IPS-18c (cell line): ENCODE results near the gene BAHCC1.

Experiments
- H3K4me3 ChIP-seq: 2 replicates; pipeline ENCODE4 v1.7.0; 2013; ENCODE audit warnings: low read depth, mild to moderate bottlenecking, low read length, moderate library complexity; ENCODE audit not compliant: insufficient read depth
- H3K9me3 ChIP-seq: one replicate; pipeline ENCODE4 v1.6.1; 2013; ENCODE audit warnings: mild to moderate bottlenecking, low read length, moderate library complexity; ENCODE audit not compliant: control insufficient read depth, insufficient read depth

BAHCC1 gene

DNA sequence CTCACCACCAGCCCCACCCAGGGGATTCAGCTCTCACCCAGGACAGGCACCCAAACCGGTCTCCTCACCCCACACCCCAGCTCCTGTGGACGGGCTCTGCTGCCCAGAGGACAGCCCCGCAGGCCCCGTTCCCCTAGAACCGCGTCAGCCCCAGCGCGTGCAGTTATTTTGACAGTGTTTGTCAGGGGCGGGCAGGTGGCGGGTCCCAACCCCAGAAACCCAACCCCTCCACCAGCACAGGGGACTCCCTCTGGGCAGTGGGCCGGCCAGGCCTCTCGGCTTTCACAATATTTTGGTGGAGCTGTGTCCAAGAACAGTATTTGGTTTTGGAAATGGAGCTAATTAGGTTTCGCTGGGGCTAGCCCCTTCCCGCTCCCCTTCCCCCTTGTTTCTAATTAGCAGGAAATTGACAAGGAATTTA lies 44.8 kb downstream of the BAHCC1 start:
- H3K4me3 ChIP-seq: no peak overlapping the region
- H3K9me3 ChIP-seq: no peaks in the 10 kb centered on the region

DNA sequence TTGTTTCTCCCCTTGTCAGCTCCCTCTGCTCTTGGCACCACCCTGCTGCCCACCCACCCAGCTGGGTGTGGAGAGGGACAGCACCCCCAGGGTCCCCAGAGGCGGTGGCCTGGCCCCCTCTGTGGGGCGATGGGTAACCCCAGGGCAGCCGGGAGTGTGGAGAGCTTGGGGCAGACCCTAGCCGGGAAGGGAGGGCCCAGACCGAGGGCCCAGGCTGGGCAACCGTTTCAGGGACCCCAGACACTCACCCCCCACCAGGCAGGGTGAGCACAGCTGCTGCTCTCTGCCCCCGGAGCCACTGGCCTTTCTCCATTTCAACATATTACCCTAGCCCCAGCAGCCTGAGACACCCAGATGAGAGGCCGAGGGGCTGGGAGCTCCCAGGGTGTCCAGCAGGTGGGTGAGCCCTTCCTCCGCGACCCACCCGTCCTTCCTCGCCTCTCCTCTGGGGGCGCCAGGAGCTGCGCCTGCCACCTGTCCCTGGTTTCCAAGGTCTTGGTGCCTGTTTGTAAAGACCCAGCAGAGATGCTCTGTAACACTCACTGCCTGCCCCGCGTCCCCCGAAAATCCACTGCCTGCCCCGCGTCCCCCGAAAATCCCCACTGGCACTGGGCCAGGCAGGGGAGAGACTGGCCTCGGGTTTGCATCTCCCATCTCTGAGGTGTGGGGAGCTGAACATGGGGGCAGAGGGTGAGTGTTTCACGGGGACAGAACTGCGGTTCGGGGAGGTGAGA lies 45.4 kb downstream of the BAHCC1 start:
- no peak overlapping the region for H3K4me3 ChIP-seq
- H3K9me3 ChIP-seq: no peaks in the 10 kb centered on the region

DNA sequence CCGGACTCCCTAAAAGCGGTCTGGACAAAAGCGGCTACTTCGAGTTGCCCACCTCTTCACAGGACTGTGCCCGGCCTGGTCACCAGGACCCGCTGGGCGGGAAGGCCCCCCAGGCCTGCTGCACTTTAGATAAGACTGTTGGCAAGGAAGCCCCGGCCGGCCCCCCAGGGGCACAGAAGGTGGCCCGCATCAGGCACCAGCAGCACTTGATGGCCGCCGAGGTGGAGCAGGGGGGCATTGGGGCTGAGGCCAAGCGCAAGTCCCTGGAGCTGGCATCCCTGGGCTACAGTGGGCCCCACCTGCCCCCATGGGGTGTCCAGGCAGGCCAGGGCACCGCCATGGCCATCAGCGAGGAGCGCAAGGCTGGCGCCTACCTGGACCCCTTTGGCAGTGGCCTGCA lies 47.5 kb downstream of the BAHCC1 start:
- no peak overlapping the region for H3K4me3 ChIP-seq
- no peaks in the 10 kb centered on the region for H3K9me3 ChIP-seq

DNA sequence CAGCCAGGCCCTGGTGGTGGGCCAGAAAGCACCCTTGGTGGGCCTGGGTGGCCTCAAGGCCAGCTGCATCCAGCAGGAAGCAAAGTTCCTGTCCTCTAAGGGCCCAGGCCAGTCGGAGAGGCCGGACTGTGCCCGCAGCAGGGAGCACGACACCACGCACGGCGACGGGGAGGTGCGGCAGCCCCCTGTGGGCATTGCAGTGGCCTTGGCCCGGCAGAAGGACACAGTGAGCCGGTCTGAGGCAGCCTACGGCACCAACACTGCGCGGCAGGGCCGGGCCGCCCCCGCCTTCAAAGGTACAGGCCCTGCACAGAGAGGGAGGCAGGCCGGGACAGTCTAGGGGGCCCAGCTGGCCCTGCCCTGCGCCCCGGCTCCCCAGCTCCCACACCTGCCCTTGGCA lies 48.0 kb downstream of the BAHCC1 start:
- H3K4me3 ChIP-seq: no peak overlapping the region
- H3K9me3 ChIP-seq: no peaks in the 10 kb centered on the region

- Histone ChIP-seq H3K4me3 (no peak overlapping the region), H3K9me3 (no peaks in the 10 kb centered on the region)
These were observed 49.5 kb downstream of the BAHCC1 start for GRCh38 chr17:81444610-81445339.

GRCh38 chr17:81445642-81446503 lies 50.6 kb downstream of the BAHCC1 start:
- Histone ChIP-seq H3K4me3 (no peak overlapping the region), H3K9me3 (no peaks in the 10 kb centered on the region)

GRCh38 chr17:81447331-81447933 lies 52.2 kb downstream of the BAHCC1 start:
- Histone ChIP-seq H3K4me3 (no peak overlapping the region), H3K9me3 (peaks cover 2% of the 10 kb centered on the region)

- Histone ChIP-seq H3K4me3 (no peak overlapping the region), H3K9me3 (peaks cover 2% of the 10 kb centered on the region)
These were observed 53.2 kb downstream of the BAHCC1 start for GRCh38 chr17:81448442-81448841.

DNA sequence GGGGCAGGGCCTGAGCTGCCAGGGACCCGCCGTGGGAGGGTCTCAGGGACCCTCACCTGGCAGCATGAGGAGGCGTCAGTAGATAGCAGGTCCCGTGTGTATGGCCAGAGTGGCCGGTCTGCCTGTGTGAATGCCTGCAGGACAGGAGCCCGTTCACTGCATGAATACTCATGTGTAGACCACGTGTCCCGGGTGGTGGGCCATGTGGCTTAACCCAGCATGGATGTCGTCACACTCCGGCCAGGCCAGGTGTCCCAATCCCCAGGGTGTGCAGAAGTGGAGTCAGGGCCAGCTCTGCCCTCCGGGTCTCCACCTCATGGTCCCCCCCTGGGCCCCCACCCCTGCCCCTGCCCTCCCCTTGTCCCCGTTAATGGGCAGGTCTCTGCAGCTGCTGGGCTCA lies 53.7 kb downstream of the BAHCC1 start:
- Histone ChIP-seq H3K9me3 (peaks cover 2% of the 10 kb centered on the region), H3K4me3 (no peak overlapping the region)

DNA sequence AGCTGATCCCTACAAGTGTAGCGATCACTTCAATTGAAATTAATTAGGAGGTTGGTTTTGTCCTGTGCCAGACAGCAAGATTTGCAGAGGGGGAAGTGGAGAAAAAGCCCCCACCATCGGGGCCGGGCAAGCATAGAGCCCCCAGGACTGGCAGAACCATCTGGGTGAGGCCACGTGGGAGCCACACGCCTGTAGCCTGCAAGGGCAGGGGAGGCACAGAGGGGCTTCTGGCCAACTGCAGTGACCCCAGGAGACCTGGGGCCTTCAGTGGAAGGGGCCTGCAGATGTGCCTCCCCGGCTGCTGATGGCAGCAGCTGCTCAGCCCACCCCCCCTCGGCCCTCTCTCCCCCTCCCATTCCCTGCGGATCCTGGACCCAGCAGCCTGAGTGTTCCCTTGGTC lies 54.1 kb downstream of the BAHCC1 start:
- Histone ChIP-seq H3K9me3 (peaks cover 2% of the 10 kb centered on the region), H3K4me3 (no peak overlapping the region)

- Histone ChIP-seq H3K4me3 (no peak overlapping the region), H3K9me3 (peaks cover 2% of the 10 kb centered on the region)
These were observed 56.6 kb downstream of the BAHCC1 start for GRCh38 chr17:81451823-81452222.

DNA sequence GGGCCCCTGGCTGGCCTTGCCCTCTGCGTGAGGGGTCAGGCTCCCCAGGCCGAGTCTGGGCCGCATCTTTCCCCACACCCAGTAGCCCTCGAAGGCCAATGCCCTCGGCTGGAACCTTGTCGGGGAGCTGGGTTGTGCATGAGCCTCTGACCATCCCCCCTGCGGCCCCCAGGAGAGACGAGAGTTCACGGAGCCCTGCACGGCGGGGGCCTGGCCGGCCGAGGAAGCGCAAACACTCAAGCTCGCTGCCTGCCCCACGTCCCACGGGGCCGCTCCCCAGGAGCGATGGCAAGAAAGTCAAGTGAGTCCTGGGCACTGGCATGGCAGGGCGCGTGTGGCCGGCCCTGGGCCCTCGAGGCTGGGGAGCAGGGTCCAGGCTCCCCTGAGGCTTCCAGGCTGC lies 57.3 kb downstream of the BAHCC1 start:
- H3K4me3 ChIP-seq: no peak overlapping the region
- H3K9me3 ChIP-seq: peaks cover 2% of the 10 kb centered on the region

- Histone ChIP-seq H3K4me3 (no peak overlapping the region), H3K9me3 (peaks cover 2% of the 10 kb centered on the region)
These were observed 57.8 kb downstream of the BAHCC1 start for GRCh38 chr17:81453076-81453475.

DNA sequence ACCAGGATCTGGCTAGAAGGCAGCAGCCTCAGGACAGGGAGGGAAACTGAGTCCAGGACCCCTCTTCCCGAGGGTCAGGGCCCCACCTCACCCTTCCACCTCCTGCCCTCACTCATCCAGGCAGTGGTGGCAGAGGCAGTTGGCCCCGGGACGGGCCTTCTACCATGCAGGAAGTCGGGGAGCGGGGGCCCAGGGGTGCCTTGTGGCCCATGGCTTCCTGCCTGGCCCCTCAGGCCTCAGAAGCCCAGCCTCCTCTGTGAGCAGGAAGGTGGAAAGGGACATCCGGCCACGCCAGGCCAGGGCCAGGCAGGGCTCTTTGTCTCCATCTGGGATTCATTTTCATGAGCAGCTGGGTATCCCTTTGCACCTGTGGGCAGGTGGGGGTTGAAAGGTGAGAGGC lies 58.5 kb downstream of the BAHCC1 start:
- no peak overlapping the region for H3K4me3 ChIP-seq

GRCh38 chr17:81454473-81454872 lies 59.2 kb downstream of the BAHCC1 start:
- peaks cover 2% of the 10 kb centered on the region for H3K9me3 ChIP-seq
- H3K4me3 ChIP-seq: no peak overlapping the region

More for the DNA sequence above, 58.5 kb downstream of the BAHCC1 start:
- peaks cover 2% of the 10 kb centered on the region for H3K9me3 ChIP-seq

DNA sequence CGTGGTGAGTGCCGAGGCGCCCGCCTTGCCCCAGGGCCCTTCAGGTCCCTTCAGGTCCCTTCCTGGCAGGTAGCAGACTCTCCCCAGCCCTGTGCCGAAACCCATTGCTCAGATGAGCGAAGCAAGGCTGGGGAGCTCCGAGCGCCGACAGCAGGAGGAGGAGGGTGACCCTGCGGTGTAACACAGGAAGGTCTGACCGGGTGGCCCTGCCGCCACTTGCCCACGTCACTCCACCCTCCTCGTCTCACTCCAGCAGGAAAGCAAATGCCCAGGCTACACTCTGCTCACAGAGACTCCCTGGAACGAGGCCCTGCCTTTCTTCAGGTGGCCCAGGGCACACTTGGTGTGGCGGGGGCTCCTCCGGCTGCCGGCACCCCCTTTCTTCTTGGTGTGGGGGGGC lies 60.1 kb downstream of the BAHCC1 start:
- Histone ChIP-seq H3K4me3 (no peak overlapping the region), H3K9me3 (peaks cover 2% of the 10 kb centered on the region)

DNA sequence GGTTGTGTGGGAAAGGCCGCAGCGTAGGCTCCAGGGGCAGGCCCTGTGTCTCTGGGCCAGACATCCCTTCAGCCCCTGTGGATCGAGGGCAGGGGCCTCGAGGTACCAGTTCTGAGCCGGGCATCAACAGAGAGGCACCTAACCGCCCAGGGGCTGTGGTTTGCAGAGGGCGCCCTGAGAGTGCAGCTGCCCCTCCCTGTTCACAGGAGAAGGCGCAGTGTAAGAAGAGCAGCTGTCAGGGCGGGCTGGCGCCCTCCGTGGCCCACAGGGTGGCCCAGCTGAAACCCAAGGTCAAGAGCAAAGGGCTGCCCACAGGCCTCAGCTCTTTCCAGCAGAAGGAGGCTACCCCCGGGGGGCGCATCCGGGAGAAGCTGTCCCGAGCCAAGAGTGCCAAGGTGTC lies 60.8 kb downstream of the BAHCC1 start:
- Histone ChIP-seq H3K9me3 (peaks cover under 1% of the 10 kb centered on the region), H3K4me3 (no peak overlapping the region)
